ENCODE results near the gene CCDC32. TPM values are rescaled to one million over a fixed set of nuclear protein-coding genes. Genes with fewer than 3 reads are reported as not detected.

Gene CCDC32
- total RNA-seq, 1 experiment from 2014 or later, result 8.9 TPM

GRCh38 chr15:40543082-40543481 lies 21.8 kb downstream of the CCDC32 start:
- no peak overlapping the region for H3K27ac Mint-ChIP-seq
- Histone ChIP-seq H2BK5ac (ENCODE audit: insufficient read length, low read length) (no peak overlapping the region), H2BK15ac (ENCODE audit: low read depth, low read length) (no peak overlapping the region), H3K23ac (ENCODE audit: insufficient read length, low read depth, low read length) (no peak overlapping the region), H4K91ac (ENCODE audit: insufficient read length, low read depth, low read length) (no peak overlapping the region), H3K4ac (ENCODE audit: low read depth, low read length) (no peak overlapping the region), H3K79me1 (ENCODE audit: insufficient read depth, low read depth, low read length, poor library complexity, severe bottlenecking) (no peaks in the 10 kb centered on the region), H3K14ac (ENCODE audit: insufficient read depth, low read length) (no peak overlapping the region), H3K4me1 (ENCODE audit: insufficient read depth, low read length) (no peaks in the 10 kb centered on the region), H3K27me3 (ENCODE audit: insufficient read depth, low read length) (no peaks in the 10 kb centered on the region), H3K18ac (ENCODE audit: insufficient read length, low read depth, low read length) (no peak overlapping the region), H3K56ac (ENCODE audit: insufficient read length, low read depth, low read length) (no peak overlapping the region), H4K8ac (replicated peaks; ENCODE audit: insufficient read length, low read depth, low read length) (no peak overlapping the region), H3K23me2 (ENCODE audit: insufficient read length, low read depth, low read length, poor library complexity, severe bottlenecking) (no peaks in the 10 kb centered on the region), H2BK120ac (ENCODE audit: low read depth, low read length, poor library complexity, severe bottlenecking) (no peak overlapping the region), H3K79me2 (ENCODE audit: insufficient read depth, low read length) (no peaks in the 10 kb centered on the region), H3K9me3 (ENCODE audit: control insufficient read depth, low read depth, low read length) (no peaks in the 10 kb centered on the region), H2AK5ac (ENCODE audit: insufficient read length, low read length) (no peak overlapping the region), H2AFZ (ENCODE audit: low read length) (no peak overlapping the region), H3K9ac (ENCODE audit: extremely low read depth, insufficient read length, low read length) (no peak overlapping the region), H2BK12ac (ENCODE audit: insufficient read length, low read depth, low read length) (no peak overlapping the region), H4K20me1 (ENCODE audit: control insufficient read depth, insufficient read depth, insufficient read length) (no peaks in the 10 kb centered on the region), H3T11ph (ENCODE audit: low read length) (no peak overlapping the region), H3K27ac (ENCODE audit: insufficient read length, low read depth, low read length) (no peak overlapping the region), H2BK20ac (ENCODE audit: low read depth, low read length, poor library complexity, severe bottlenecking) (no peak overlapping the region), H4K5ac (ENCODE audit: insufficient read length, low read depth, low read length) (no peak overlapping the region), H3K4me2 (ENCODE audit: insufficient read depth, insufficient read length, low read length) (no peak overlapping the region)
- no peak for DNase-seq
- H3K27me3 Mint-ChIP-seq (ENCODE audit: low read depth), result no peaks in the 10 kb centered on the region
- H3K9me3 Mint-ChIP-seq, result no peaks in the 10 kb centered on the region
- H3K4me1 Mint-ChIP-seq, result no peaks in the 10 kb centered on the region
- no peak for TF ChIP-seq CTCF (conservative IDR thresholded peaks at IDR 0.05)
- H3K36me3 Mint-ChIP-seq (ENCODE audit: insufficient read depth in 1 of 3, low read depth in 3 of 3), result no peaks in the 10 kb centered on the region; a peak in 1 of 7 replicates
- no CpG with 5 or more reads among the region's 3 CpGs for WGBS (ENCODE audit: extremely low coverage, insufficient read length, low lambda C conversion rate)
- no peak overlapping the region for H3K4me3 Mint-ChIP-seq

All from H9 (cell line).